K562 (cell line): Measurements from ENCODE around the gene MEX3A. TPM values are rescaled to one million over a fixed set of nuclear protein-coding genes. Genes with fewer than 3 reads are reported as not detected.

Source experiments
- ATF7 ChIP-seq: fragments of 450-650 bp; IDR thresholded peaks from 2 replicates; pipeline ENCODE4 v1.7.1; 2014; ENCODE audit warnings: mild to moderate bottlenecking, moderate library complexity
- EP300 ChIP-seq: IDR thresholded peaks from 2 replicates; pipeline ENCODE4 v1.6.1; 2012; ENCODE audit warnings: low read length, improper control_type of control experiment
- ETV5 ChIP-seq: sonication (generic); formaldehyde crosslinking; IDR thresholded peaks from 2 replicates; pipeline ENCODE4 v1.4.0; 2020; ENCODE audit warnings: low read depth, mild to moderate bottlenecking, missing genetic modification reagents
- FOXM1 ChIP-seq, 2 experiments: fragments of 450-650 bp in 1 of 2; sonication (generic) in 1 of 2; formaldehyde crosslinking in 1 of 2; IDR thresholded peaks; 2 replicates each; pipeline versions ENCODE4 v1.6.1 to v1.9.0; 2017 to 2022; ENCODE audit warnings: low read depth in 2 of 2, mild to moderate bottlenecking in 2 of 2, missing genetic modification reagents in 1 of 2, moderate library complexity in 1 of 2
- GATAD2B ChIP-seq: fragments of 450-650 bp; IDR thresholded peaks from 2 replicates; pipeline ENCODE4 v1.6.1; 2017; ENCODE audit warnings: mild to moderate bottlenecking, borderline replicate concordance
- HNRNPLL ChIP-seq: fragments of 200-400 bp; formaldehyde crosslinking; IDR thresholded peaks from 2 replicates; pipeline ENCODE4 v1.6.1; 2017; ENCODE audit warnings: low read length, low read depth, mild to moderate bottlenecking; ENCODE audit not compliant: poor library complexity, severe bottlenecking
- L3MBTL2 ChIP-seq: fragments of 450-650 bp; IDR thresholded peaks from 2 replicates; pipeline ENCODE4 v1.6.1; 2016; ENCODE audit warnings: mild to moderate bottlenecking, moderate library complexity
- MED1 ChIP-seq: sonication (generic); formaldehyde crosslinking; IDR thresholded peaks from 2 replicates; pipeline ENCODE4 v1.8.1; 2023; ENCODE audit warnings: missing genetic modification reagents, borderline replicate concordance
- RBFOX2 ChIP-seq: fragments of 200-400 bp; formaldehyde crosslinking; IDR thresholded peaks from 2 replicates; pipeline ENCODE4 v1.6.1; 2017; ENCODE audit warnings: low read depth, mild to moderate bottlenecking, low read length, moderate library complexity
- ZNF253 ChIP-seq: fragments of 250-450 bp; sonication (Bioruptor Pico); conservative IDR thresholded peaks from 2 replicates; pipeline ENCODE4 v1.6.1; 2021; ENCODE audit warnings: mild to moderate bottlenecking
- ZNF644 ChIP-seq: fragments of 200-800 bp; sonication (Bioruptor generic); IDR thresholded peaks from 2 replicates; pipeline ENCODE4 v1.6.1; 2016; ENCODE audit warnings: low read depth, missing genetic modification characterization, missing compliant biosample characterization
- polyA plus RNA-seq, 8 experiments: library from polyadenylated mRNA; depleted of rRNA in 4 of 8; stranded (reverse) in 5 of 8; unstranded in 3 of 8; fragments of >200 nt; fragmentation: Nextera tagmentation in 2 of 8; fragmentation: Illumina TruSeq in 1 of 8; extraction: Ambion mirVana in 2 of 8; extraction: Trizol in 1 of 8; gene quantifications; 2 replicates each; pipeline versions ENCODE4 v1.2.1 to v1.2.3, GENCODE V29; 2011 to 2014; ENCODE audit warnings: inconsistent platforms in 1 of 8, missing spikeins in 1 of 8
- total RNA-seq, 7 experiments: library from RNA; depleted of rRNA in 6 of 7; stranded (reverse); fragments of >200 nt in 6 of 7; fragmentation: Illumina TruSeq in 2 of 7; extraction: Trizol in 2 of 7; gene quantifications; 2 replicates each; pipeline versions ENCODE4 v1.2.1 to v1.2.3, GENCODE V29; 2011 to 2021; ENCODE audit warnings: low replicate concordance in 1 of 7
- TF ChIP-seq, protein P1 (sequence below), 2 experiments: IDR thresholded peaks; 2 replicates each; pipeline ENCODE4 v1.6.1; 2012; ENCODE audit warnings: improper control_type of control experiment in 2 of 2, low read depth in 2 of 2, low read length in 2 of 2, borderline replicate concordance in 1 of 2
- TF ChIP-seq, protein P2 (sequence below): IDR thresholded peaks from 2 replicates; pipeline ENCODE4 v1.6.1; 2014; ENCODE audit warnings: antibody characterized with exemption
- TF ChIP-seq, protein P3 (sequence below): sonication (generic); formaldehyde crosslinking; IDR thresholded peaks from 2 replicates; pipeline ENCODE4 v1.8.0; 2022; ENCODE audit warnings: missing genetic modification reagents, mild to moderate bottlenecking, moderate library complexity, borderline replicate concordance
- TF ChIP-seq, protein P4 (sequence below): fragments of 150-350 bp; conservative IDR thresholded peaks from 2 replicates; pipeline ENCODE4 v1.6.1; 2014; ENCODE audit warnings: low read length
- TF ChIP-seq, protein P5 (sequence below): fragments of 200-800 bp; sonication (Bioruptor generic); IDR thresholded peaks from 2 replicates; pipeline ENCODE4 v1.6.1; 2017; ENCODE audit warnings: missing genetic modification characterization, missing compliant biosample characterization
- TF ChIP-seq, protein P6 (sequence below): fragments of 250-450 bp; sonication (Bioruptor Pico); IDR thresholded peaks from 2 replicates; pipeline ENCODE4 v1.6.1; 2021; ENCODE audit warnings: mild to moderate bottlenecking

MEX3A gene
- total and polyA plus RNA-seq, 9 of the 15 experiments (the other 6 are each of a cell fraction or from before 2014, with no cell fraction given): 0.36 to 13.7 (median 5.2) TPM

DNA sequence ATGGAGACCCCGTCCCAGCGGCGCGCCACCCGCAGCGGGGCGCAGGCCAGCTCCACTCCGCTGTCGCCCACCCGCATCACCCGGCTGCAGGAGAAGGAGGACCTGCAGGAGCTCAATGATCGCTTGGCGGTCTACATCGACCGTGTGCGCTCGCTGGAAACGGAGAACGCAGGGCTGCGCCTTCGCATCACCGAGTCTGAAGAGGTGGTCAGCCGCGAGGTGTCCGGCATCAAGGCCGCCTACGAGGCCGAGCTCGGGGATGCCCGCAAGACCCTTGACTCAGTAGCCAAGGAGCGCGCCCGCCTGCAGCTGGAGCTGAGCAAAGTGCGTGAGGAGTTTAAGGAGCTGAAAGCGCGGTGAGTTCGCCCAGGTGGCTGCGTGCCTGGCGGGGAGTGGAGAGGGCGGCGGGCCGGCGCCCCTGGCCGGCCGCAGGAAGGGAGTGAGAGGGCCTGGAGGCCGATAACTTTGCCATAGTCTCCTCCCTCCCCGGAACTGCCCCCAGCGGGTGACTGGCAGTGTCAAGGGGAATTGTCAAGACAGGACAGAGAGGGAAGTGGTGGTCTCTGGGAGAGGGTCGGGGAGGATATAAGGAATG, 32.8 kb upstream of the MEX3A start (continued):
- TF ChIP-seq, protein P1, sequence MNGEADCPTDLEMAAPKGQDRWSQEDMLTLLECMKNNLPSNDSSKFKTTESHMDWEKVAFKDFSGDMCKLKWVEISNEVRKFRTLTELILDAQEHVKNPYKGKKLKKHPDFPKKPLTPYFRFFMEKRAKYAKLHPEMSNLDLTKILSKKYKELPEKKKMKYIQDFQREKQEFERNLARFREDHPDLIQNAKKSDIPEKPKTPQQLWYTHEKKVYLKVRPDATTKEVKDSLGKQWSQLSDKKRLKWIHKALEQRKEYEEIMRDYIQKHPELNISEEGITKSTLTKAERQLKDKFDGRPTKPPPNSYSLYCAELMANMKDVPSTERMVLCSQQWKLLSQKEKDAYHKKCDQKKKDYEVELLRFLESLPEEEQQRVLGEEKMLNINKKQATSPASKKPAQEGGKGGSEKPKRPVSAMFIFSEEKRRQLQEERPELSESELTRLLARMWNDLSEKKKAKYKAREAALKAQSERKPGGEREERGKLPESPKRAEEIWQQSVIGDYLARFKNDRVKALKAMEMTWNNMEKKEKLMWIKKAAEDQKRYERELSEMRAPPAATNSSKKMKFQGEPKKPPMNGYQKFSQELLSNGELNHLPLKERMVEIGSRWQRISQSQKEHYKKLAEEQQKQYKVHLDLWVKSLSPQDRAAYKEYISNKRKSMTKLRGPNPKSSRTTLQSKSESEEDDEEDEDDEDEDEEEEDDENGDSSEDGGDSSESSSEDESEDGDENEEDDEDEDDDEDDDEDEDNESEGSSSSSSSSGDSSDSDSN (IDR thresholded peaks at IDR 0.05; ENCODE audit: borderline replicate concordance in 1 of 2, low read depth in 2 of 2, low read length in 2 of 2): peak; percentile 80 to 94; a peak in 3 of 4 replicates
- peak; percentile 3; the same call in 1 of the 2 replicates for TF ChIP-seq EP300
- TF ChIP-seq ETV5: no peak
- TF ChIP-seq, protein P2, sequence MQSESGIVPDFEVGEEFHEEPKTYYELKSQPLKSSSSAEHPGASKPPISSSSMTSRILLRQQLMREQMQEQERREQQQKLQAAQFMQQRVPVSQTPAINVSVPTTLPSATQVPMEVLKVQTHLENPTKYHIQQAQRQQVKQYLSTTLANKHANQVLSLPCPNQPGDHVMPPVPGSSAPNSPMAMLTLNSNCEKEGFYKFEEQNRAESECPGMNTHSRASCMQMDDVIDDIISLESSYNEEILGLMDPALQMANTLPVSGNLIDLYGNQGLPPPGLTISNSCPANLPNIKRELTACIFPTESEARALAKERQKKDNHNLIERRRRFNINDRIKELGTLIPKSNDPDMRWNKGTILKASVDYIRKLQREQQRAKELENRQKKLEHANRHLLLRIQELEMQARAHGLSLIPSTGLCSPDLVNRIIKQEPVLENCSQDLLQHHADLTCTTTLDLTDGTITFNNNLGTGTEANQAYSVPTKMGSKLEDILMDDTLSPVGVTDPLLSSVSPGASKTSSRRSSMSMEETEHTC: no peak
- TF ChIP-seq, protein P3, sequence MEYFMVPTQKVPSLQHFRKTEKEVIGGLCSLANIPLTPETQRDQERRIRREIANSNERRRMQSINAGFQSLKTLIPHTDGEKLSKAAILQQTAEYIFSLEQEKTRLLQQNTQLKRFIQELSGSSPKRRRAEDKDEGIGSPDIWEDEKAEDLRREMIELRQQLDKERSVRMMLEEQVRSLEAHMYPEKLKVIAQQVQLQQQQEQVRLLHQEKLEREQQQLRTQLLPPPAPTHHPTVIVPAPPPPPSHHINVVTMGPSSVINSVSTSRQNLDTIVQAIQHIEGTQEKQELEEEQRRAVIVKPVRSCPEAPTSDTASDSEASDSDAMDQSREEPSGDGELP (CRISPR knock-in tag): peak; percentile 62; the same call in 1 of the 2 replicates
- no peak for TF ChIP-seq FOXM1 (IDR thresholded peaks at IDR 0.05; ENCODE audit: low read depth)
- TF ChIP-seq FOXM1 (CRISPR knock-in tag; IDR thresholded peaks at IDR 0.05; ENCODE audit: low read depth): 0 out of 2 replicates have a peak, but pooled peaks have one; percentile 71
- TF ChIP-seq, protein P4, sequence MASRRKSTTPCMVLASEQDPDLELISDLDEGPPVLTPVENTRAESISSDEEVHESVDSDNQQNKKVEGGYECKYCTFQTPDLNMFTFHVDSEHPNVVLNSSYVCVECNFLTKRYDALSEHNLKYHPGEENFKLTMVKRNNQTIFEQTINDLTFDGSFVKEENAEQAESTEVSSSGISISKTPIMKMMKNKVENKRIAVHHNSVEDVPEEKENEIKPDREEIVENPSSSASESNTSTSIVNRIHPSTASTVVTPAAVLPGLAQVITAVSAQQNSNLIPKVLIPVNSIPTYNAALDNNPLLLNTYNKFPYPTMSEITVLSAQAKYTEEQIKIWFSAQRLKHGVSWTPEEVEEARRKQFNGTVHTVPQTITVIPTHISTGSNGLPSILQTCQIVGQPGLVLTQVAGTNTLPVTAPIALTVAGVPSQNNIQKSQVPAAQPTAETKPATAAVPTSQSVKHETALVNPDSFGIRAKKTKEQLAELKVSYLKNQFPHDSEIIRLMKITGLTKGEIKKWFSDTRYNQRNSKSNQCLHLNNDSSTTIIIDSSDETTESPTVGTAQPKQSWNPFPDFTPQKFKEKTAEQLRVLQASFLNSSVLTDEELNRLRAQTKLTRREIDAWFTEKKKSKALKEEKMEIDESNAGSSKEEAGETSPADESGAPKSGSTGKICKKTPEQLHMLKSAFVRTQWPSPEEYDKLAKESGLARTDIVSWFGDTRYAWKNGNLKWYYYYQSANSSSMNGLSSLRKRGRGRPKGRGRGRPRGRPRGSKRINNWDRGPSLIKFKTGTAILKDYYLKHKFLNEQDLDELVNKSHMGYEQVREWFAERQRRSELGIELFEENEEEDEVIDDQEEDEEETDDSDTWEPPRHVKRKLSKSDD: no peak
- no peak for TF ChIP-seq GATAD2B
- no peak for TF ChIP-seq ZNF253
- peak; percentile 30 for TF ChIP-seq HNRNPLL
- TF ChIP-seq, protein P5, sequence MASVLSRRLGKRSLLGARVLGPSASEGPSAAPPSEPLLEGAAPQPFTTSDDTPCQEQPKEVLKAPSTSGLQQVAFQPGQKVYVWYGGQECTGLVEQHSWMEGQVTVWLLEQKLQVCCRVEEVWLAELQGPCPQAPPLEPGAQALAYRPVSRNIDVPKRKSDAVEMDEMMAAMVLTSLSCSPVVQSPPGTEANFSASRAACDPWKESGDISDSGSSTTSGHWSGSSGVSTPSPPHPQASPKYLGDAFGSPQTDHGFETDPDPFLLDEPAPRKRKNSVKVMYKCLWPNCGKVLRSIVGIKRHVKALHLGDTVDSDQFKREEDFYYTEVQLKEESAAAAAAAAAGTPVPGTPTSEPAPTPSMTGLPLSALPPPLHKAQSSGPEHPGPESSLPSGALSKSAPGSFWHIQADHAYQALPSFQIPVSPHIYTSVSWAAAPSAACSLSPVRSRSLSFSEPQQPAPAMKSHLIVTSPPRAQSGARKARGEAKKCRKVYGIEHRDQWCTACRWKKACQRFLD (CRISPR knock-in tag): 0 out of 2 replicates have a peak, but pooled peaks have one; percentile 36
- TF ChIP-seq, protein P6, sequence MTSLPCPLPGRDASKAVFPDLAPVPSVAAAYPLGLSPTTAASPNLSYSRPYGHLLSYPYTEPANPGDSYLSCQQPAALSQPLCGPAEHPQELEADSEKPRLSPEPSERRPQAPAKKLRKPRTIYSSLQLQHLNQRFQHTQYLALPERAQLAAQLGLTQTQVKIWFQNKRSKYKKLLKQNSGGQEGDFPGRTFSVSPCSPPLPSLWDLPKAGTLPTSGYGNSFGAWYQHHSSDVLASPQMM (CRISPR knock-in tag): no peak
- no peak for TF ChIP-seq MED1 (CRISPR knock-in tag)
- TF ChIP-seq RBFOX2: peak; percentile 86
- TF ChIP-seq ATF7: no peak
- no peak for TF ChIP-seq ZNF644 (tag)
- peak; percentile 18; the same call in 1 of the 2 replicates for TF ChIP-seq L3MBTL2
